ENCODE measurements around the gene ST6GALNAC6.

GRCh38 chr9:127869310-127870152 lies 29.9 kb downstream of the ST6GALNAC6 start:
- TF ChIP-seq MAX (IDR thresholded peaks at IDR 0.05) (no peak), EZH2 (IDR thresholded peaks at IDR 0.05; ENCODE audit: low read depth, low read length, severe bottlenecking) (no peak), CTCF (IDR thresholded peaks at IDR 0.05; ENCODE audit: control extremely low read depth in 1 of 3, insufficient read depth in 1 of 3, low read depth in 1 of 3, low read length in 3 of 3) (peak in 2 of 3 experiments; percentile 94 to 99; a peak in 3 of 4 replicates), EGR1 (IDR thresholded peaks at IDR 0.05; ENCODE audit: borderline replicate concordance, low read depth, low read length) (no peak), POLR2AphosphoS5 (IDR thresholded peaks at IDR 0.05; ENCODE audit: low read depth, low read length) (no peak), BRCA1 (IDR thresholded peaks at IDR 0.05; ENCODE audit: low read depth, low read length) (no peak), POLR2A (IDR thresholded peaks at IDR 0.05; ENCODE audit: control extremely low read depth in 1 of 2, low read depth in 2 of 2, low read length in 2 of 2) (no peak)
